HG03342 (cell line): ENCODE data around the gene CNOT9.

Source experiments
- ATAC-seq: cut with Tn5 transposase; IDR thresholded peaks from one replicate; pipeline ENCODE4 v1.9.1; 2021; ENCODE audit warnings: mild to moderate bottlenecking, moderate library complexity; ENCODE audit not compliant: unreplicated experiment

CNOT9 gene

DNA sequence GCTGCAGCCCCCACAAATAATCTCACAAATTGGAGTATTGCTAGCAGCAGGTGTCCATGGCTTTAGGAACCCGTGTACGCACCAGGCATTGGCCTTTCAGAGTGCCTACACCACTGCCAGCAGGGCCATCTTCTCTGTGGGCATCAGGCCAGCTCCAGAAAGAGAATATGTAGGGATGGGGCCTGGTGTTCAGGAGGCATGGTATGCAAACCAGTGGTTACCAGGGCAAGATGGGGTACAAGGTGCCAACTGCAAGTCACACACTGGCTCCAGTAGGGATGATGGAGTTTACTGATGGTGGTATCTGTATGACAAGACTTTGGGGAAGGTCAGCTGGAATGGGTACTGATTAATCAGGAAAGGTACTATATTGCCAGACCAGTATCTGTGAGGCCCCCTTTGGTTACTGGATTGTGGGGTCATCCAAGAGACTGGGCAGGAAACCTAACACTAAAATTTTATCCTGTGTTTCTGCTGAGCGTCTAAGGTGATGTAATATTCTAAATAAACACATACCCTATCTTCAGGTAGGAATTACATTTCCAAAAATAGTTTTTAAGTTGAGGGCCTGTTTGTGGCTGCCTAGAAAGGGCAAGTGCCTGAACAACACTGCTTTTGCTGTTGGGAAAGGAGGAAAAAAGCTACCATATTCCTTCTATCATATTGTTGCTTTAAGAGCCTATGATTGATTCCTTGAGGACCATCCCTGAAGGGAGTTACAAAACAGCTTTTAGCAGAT, 9.0 kb downstream of the CNOT9 start:
- no peak for ATAC-seq

GRCh38 chr2:218578272-218578877, 9.7 kb downstream of the CNOT9 start:
- no peak for ATAC-seq

DNA sequence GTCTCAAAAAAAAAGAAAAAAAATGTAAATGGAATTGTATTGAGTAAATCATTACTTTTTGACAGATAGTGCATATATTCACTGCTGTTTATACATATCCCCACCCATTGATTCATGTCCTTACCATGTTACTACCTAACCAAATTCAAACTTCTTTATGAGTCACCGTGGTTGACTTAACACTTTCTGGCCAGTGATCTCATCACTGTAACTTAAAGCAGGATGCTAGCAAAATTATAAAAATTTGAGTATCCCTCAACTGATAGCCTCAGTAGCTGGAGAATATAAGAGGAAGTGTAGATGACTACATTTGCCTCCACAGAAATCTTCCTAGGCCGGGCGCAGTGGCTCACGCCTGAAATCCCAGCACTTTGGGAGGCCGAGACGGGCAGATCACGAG, 13.4 kb downstream of the CNOT9 start:
- peak; percentile 81 for ATAC-seq

DNA sequence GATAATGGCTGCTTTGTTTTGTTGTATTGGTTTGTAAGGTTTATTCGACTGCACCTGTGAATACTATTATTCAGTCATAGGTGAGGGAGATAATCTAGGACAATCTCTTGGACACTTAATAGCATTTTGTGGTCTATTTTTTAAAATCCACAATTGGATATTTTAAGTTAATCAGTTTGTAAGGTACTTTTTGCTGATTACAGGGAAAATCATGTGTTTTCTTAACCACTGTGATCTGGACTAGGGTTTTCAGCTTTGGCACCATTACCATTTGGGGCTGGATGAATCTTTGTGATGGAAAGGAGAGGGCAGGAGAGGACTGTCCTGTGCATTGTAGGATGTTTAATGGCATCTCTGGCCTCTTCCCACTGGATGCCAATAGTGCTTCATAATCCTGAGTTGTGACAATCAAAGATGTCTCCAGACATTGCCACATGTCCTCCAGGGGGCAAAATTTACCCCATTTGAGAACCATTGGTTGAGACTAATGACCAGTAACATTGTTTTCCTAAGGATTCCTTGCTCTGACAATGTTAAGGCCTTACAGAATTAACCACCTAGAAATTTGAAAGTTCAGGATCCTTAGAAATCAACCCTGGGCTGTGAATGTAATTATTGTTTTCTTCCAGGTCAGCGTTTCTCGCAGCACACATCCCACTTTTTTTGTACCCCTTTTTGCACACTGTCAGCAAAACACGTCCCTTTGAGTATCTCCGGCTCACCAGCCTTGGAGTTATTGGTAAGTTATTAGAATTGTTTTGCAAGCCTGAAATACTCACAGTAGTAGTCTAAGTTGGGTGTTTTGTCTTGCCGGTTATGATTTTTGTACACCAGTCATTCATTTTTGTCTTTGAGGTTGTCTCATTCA, 15.6 kb downstream of the CNOT9 start:
- ATAC-seq: no peak

DNA sequence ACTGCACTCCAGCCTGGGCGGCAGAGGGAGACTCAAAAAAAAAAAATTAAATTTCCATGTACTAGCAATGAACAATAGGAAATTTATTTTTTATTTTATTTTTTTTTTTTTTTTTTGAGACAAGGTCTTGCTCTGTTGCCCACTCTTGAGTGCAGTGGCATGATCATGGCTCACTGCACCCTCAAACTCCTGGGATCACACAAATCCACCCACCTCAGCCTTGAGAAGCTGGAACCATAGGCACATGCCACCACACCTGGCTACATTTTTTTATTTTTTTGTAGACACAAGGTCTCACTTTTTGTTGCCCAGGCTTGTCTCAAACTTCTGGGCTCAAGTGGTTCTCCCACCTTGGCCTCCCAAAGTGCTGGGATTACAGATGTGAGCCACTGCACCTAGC, 16.9 kb downstream of the CNOT9 start:
- no peak for ATAC-seq

DNA sequence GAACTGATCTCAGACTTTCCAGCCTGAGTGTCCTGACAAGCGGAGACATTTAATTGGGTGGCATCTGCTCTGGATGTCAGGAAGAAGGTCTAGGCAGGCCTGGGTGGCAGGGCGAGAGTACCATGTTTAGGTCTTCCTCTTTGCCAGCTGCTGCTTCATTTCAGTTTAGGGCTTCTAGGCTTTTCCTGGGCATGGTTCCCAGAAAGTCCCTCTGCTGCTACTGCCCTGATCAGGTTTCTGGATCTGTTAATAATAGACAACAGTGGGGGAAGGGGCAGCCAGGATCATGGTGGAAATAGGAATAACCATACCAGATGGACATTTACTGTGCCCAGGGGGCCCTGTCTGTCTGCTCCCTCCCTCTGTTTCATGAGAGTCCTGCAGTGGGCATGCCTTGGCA, 36.8 kb downstream of the CNOT9 start:
- ATAC-seq: no peak

DNA sequence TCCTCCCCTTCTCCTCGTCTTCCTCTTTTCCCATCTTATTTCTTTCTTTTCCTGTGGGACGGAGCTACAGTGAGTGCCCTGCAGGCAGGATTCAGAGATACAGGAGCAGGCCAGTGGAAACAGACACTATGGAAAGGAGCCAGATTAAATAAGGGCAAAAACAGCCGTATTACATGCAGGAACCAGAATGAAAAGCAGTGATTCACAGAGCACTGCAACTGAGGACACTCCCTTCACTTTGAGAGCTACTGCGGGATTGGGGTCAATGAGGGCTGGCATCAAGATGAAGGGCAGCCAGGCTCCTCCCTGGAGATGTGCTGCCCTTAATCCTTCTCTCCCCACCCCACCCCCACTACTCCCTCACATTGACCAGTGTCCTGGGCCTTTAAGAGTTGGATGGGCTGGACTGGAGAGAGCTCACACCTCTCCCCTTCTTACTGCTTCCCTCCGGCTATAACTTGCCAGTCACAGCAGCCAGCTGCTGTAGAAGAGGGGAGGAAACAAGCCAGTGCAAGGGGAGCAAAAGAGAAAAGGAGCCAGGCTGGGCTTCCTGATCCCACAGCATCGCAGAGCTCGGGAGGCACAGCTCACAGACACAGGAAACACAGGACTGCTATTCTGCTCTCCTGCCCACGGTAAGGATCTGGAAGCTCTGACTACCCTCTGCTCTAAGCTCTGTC, 38.9 kb downstream of the CNOT9 start, which contains the start of gene PLCD4:
Gene PLCD4 (plus strand): TSS at position 464 of the 680 bp plus-strand sequence. CDS start 7,841 bp downstream, outside the sequence.
- ATAC-seq: no peak

DNA sequence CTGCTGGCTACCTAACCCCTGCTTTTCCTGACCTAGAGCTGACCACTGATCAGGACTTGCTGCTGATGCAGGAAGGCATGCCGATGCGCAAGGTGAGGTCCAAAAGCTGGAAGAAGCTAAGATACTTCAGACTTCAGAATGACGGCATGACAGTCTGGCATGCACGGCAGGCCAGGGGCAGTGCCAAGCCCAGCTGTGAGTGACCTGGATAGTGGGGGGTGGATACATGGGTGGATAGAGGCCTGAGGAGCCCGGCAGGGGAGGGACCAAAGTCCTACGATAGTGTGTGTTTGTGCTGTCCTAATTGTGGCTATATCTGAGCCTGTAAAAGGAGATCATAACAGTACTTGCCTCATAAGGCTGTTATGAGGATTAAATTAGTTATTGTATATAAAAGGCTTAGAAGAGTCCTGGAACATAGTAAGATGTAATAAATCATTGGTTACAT, 47.3 kb downstream of the CNOT9 start:
- ATAC-seq: no peak

DNA sequence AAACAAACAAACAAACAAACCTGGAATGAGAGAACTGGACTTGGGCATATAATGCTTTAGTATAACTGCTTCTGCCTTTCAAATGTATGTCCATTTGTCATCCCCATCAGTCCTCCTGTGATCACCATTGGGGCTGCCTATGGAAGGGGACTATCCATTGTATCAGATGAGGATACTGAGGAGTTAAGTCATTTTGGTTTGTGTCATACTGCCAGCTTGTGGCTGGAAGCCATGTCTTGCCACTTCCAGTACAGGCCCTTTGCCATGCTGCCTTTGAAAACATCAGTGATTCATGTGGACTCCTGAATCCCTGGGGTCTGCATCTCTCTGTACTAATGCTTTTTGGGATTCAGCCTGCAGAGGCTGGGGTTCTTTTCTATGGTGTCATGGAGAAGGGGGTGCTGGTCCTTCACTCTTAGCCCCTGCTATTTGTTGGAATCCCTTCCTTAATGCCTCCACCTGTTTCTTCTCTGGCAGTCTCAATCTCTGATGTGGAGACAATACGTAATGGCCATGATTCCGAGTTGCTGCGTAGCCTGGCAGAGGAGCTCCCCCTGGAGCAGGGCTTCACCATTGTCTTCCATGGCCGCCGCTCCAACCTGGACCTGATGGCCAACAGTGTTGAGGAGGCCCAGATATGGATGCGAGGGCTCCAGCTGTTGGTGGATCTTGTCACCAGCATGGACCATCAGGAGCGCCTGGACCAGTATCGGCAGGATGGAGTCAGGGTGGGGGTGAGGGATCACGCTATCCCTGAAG, 49.6 kb downstream of the CNOT9 start:
- no peak for ATAC-seq

- ATAC-seq: no peak
Observed at GRCh38 chr2:218621007-218621406, 52.4 kb downstream of the CNOT9 start.

- ATAC-seq: no peak
Observed at GRCh38 chr2:218622606-218623365, 54.1 kb downstream of the CNOT9 start.

- ATAC-seq: no peak
Observed at GRCh38 chr2:218623366-218623705, 54.7 kb downstream of the CNOT9 start.

DNA sequence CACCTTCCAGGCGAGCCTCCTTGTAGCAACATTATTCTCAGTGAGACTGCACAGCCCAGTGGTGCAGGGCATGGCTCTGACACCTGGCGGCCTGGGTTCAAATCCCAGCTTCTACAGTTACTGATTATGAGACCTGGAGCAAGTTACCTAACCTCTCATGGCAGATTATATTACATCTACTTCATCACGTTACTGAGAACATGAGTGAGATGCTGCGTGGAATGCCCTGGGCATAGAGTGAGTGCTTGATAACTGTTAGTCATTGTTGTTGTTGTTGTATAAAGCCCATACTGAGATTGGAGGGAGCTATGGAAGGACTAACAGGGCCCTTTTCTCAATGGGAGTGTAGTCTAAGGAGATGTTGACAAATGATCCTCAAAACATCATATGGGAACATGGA, 57.7 kb downstream of the CNOT9 start:
- no peak for ATAC-seq

DNA sequence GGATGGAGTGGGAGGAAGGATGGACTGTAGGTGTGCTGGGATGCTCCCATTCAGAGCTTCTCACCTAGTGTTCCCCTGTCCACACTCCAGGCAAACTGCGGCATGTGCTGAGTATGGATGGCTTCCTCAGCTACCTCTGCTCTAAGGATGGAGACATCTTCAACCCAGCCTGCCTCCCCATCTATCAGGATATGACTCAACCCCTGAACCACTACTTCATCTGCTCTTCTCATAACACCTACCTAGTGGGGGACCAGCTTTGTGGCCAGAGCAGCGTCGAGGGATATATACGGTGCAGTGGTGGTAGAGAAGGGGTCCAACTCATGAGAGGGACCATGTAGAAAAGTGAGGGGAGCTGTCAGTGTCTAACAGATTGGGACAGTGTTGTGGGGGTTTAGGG, 59.3 kb downstream of the CNOT9 start:
- ATAC-seq: no peak

DNA sequence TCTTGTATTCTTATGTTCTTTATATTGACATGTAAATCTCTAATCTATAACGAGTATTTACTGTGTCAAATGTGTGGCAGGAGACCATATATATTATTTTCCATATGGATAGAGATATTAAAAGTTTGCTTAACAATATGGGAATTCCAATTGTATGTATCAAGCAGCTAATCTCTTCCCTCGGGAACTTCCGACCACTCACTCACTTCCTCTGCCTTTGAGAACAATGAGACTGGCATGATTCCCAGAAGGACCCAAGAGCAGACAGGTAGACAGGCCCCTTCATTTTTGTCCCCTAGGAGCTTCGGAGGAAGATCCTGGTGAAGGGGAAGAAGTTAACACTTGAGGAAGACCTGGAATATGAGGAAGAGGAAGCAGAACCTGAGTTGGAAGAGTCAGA, 63.2 kb downstream of the CNOT9 start:
- no peak for ATAC-seq

DNA sequence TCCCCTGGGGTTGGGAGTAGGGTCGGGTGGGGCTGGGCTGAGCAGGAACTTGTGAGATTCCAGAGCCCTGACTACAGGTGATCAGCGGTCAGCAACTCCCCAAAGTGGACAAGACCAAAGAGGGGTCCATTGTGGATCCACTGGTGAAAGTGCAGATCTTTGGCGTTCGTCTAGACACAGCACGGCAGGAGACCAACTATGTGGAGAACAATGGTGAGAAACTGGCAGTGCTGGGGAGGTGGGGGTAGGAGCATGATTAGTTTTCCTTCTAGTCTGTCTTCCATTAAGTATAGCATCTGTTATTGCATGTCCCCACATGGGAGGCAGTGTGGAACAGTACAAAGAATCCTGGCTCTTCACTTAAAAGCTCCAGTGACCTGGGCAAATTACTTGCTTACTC, 67.1 kb downstream of the CNOT9 start:
- no peak for ATAC-seq

DNA sequence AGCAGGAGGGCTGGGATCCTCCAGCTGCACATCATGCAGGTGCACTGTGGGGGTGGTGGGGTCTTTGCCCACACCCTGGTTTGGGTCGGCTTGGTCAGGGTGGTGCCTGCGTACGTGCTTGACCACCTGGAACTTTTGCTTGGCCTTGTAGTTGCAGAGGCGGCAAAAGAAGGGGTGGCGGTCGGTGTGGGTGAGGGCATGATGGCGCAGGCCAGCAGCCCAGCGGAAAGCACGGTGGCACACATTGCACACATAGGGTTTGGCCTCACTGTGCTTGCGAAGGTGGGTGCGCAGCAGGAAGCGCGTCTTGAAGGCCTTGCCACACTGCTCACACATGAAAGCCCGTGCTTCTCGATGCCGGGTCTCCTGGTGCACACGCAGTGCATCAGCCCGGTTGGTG, 69.7 kb downstream of the CNOT9 start:
- no peak for ATAC-seq

- no peak for ATAC-seq
Observed at GRCh38 chr2:218642121-218642656, 73.5 kb downstream of the CNOT9 start.

DNA sequence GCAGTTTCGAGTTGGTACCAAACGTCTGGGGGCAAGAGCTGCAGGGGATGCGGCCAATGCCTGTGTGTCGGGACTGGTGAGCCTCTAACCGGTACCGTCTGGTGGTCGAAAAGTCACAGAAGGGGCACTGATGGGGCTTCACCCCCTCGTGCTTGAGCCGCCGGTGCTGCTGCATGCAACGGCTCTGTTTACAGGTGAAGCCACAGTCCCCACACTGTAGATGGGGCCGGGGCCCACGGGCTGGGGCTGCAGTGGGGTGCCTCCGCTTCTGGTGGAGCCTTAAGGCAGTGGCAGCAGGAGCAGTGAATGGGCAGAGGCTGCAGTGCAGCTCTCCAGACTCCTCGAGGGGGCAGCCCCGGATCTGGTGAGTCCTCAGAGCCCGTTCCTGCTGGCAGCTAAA, 74.1 kb downstream of the CNOT9 start:
- no peak for ATAC-seq
